Thyroid gland (tissue), 4 donors: Measurements from ENCODE around the gene TMEM82. TPM values are rescaled to one million over a fixed set of nuclear protein-coding genes. Genes with fewer than 3 reads are reported as not detected.
A peak's percentile ranks its signal among the peaks of the same experiment; 100 is the strongest.

Experiments used
- DNase-seq, 2 donors: peaks; one replicate each; pipeline ENCODE4 v3.0.0-alpha.2; 2019
- H3K27ac ChIP-seq, 3 donors: fragments of 200-600 bp; sonication (generic); 1 replicate in 2 of 3; 2 replicates in 1 of 3; pipeline ENCODE4 v1.5.1; 2016 to 2019; ENCODE audit warnings: mild to moderate bottlenecking in 1 of 3, moderate library complexity in 1 of 3
- H3K27me3 ChIP-seq: fragments of 200-600 bp; sonication (generic); one replicate; pipeline ENCODE4 v1.5.1; 2019
- H3K36me3 ChIP-seq, 2 donors: fragments of 200-600 bp; sonication (generic); one replicate each; pipeline ENCODE4 v1.5.1; 2016 to 2019
- H3K4me1 ChIP-seq, 2 donors: fragments of 200-600 bp; sonication (generic); one replicate each; pipeline ENCODE4 v1.5.1; 2017 to 2019
- H3K4me3 ChIP-seq, 3 donors: fragments of 200-600 bp; sonication (generic); replicated peaks in 1 of 3; 1 replicate in 2 of 3; 2 replicates in 1 of 3; pipeline ENCODE4 v1.5.1; 2016; ENCODE audit warnings: mild to moderate bottlenecking in 1 of 3
- H3K9me3 ChIP-seq: fragments of 200-600 bp; sonication (generic); one replicate; pipeline ENCODE4 v1.5.1; 2017
- POLR2A ChIP-seq, 2 donors: fragments of 450-650 bp; IDR thresholded peaks; one replicate each; pipeline ENCODE4 v1.6.1; 2017; ENCODE audit warnings: antibody characterized with exemption in 2 of 2, mild to moderate bottlenecking in 2 of 2, moderate library complexity in 1 of 2
- WGBS, 2 donors: methylation state at CpG; one replicate each; pipeline ENCODE4 v1.1.5; 2017; 5-methylcytosine and 5-hydroxymethylcytosine counted together
- intact Hi-C: fragments of 100-400 bp; cut with DNase I; formaldehyde crosslinking; loops from one replicate; pipeline ENCODE4 v1.15.1; 2023
- total RNA-seq, 4 donors: library from RNA; depleted of rRNA; stranded (reverse); fragments of >200 nt; gene quantifications; one replicate each; pipeline ENCODE4 v1.2.3, GENCODE V29; 2016
- TF ChIP-seq, protein P1 (sequence below), 6 experiments: fragments of 200-600 bp in 3 of 6; fragments of 450-650 bp in 3 of 6; sonication (generic) in 3 of 6; IDR thresholded peaks; one replicate each; pipeline ENCODE4 v1.5.1; 2016 to 2019; ENCODE audit warnings: antibody characterized with exemption in 6 of 6, mild to moderate bottlenecking in 2 of 6, inconsistent platforms in 1 of 6, moderate library complexity in 1 of 6

Gene TMEM82
- total RNA-seq, 4 donors from 2014 or later: not detected

- Histone ChIP-seq H3K9me3 (no peaks in the 10 kb centered on the region), H3K27me3 (no peaks in the 10 kb centered on the region), H3K4me1 (peaks cover 28 to 62% of the 10 kb centered on the region in 2 donors), H3K36me3 (peaks cover 25 to 40% of the 10 kb centered on the region in 2 donors), H3K27ac (peak overlapping the region in 1 of 3 donors; percentile 87), H3K4me3 (no peak overlapping the region)
- TF ChIP-seq, protein P1, sequence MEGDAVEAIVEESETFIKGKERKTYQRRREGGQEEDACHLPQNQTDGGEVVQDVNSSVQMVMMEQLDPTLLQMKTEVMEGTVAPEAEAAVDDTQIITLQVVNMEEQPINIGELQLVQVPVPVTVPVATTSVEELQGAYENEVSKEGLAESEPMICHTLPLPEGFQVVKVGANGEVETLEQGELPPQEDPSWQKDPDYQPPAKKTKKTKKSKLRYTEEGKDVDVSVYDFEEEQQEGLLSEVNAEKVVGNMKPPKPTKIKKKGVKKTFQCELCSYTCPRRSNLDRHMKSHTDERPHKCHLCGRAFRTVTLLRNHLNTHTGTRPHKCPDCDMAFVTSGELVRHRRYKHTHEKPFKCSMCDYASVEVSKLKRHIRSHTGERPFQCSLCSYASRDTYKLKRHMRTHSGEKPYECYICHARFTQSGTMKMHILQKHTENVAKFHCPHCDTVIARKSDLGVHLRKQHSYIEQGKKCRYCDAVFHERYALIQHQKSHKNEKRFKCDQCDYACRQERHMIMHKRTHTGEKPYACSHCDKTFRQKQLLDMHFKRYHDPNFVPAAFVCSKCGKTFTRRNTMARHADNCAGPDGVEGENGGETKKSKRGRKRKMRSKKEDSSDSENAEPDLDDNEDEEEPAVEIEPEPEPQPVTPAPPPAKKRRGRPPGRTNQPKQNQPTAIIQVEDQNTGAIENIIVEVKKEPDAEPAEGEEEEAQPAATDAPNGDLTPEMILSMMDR (IDR thresholded peaks at IDR 0.05): no peak
- TF ChIP-seq POLR2A (IDR thresholded peaks at IDR 0.05): no peak
- no peak for DNase-seq
- 89 to 92% methylated on average over 4 to 5 of the region's 13 CpGs for WGBS, 2 donors
- intact Hi-C loops: no loop called here
Measured at GRCh38 chr1:15734296-15734695, 8.0 kb upstream of the TMEM82 start.

GRCh38 chr1:15734901-15735300 lies 7.4 kb upstream of the TMEM82 start:
- Histone ChIP-seq H3K9me3 (no peaks in the 10 kb centered on the region), H3K27me3 (no peaks in the 10 kb centered on the region), H3K27ac (peak overlapping the region in 2 of 3 donors; percentile 52 to 87), H3K36me3 (peaks cover 25 to 34% of the 10 kb centered on the region in 2 donors), H3K4me3 (no peak overlapping the region), H3K4me1 (peaks cover 28 to 62% of the 10 kb centered on the region in 2 donors)
- WGBS, 2 donors: 82 to 85% methylated on average over 9 to 15 of the region's 17 CpGs
- intact Hi-C loops: no loop called here
- TF ChIP-seq, protein P1 (IDR thresholded peaks at IDR 0.05): no peak
- TF ChIP-seq POLR2A (IDR thresholded peaks at IDR 0.05): no peak
- DNase-seq: no peak

GRCh38 chr1:15735304-15736037 lies 6.8 kb upstream of the TMEM82 start:
- intact Hi-C loops: no loop called here
- WGBS, 2 donors: 82 to 87% methylated on average over 8 to 10 of the region's 12 CpGs
- no peaks in the 10 kb centered on the region for H3K27me3 ChIP-seq
- no peak for DNase-seq
- peak overlapping the region in 2 of 3 donors; percentile 52 to 87 for H3K27ac ChIP-seq
- H3K9me3 ChIP-seq: no peaks in the 10 kb centered on the region
- no peak for TF ChIP-seq POLR2A (IDR thresholded peaks at IDR 0.05)
- TF ChIP-seq, protein P1 (IDR thresholded peaks at IDR 0.05): no peak
- H3K36me3 ChIP-seq: peaks cover 22 to 29% of the 10 kb centered on the region in 2 donors
- H3K4me1 ChIP-seq: peaks cover 28 to 62% of the 10 kb centered on the region in 2 donors
- H3K4me3 ChIP-seq: no peak overlapping the region

- WGBS, 2 donors: 48 to 64% methylated on average over 4 to 19 of the region's 35 CpGs
- H3K27ac ChIP-seq: peak within 1 kb of the TSS in 2 of 3 donors; percentile 52 to 87
- TF ChIP-seq, protein P1 (IDR thresholded peaks at IDR 0.05): no peak
- TF ChIP-seq POLR2A (IDR thresholded peaks at IDR 0.05): peak in 1 of 2 donors; percentile 54
- H3K27me3 ChIP-seq: no peaks in the 10 kb centered on the region
- DNase-seq: peak; percentile 90 to 91
- H3K9me3 ChIP-seq: no peaks in the 10 kb centered on the region
- no peak within 1 kb of the TSS for H3K4me3 ChIP-seq
- H3K4me1 ChIP-seq: peaks cover 28 to 64% of the 10 kb centered on the region in 2 donors
- H3K36me3 ChIP-seq: peaks cover 14 to 21% of the 10 kb centered on the region in 2 donors
- intact Hi-C loops: no loop called here
Measured at GRCh38 chr1:15736038-15736891, 6.0 kb upstream of the TMEM82 start, which contains the start of gene SLC25A34. TSS of gene SLC25A34 (plus strand) at chr1:15736258. CDS start at chr1:15736486, 228 bp downstream.
